Body of pancreas (tissue), 4 donors: Measurements from ENCODE around the gene B2M. TPM values are rescaled to one million over a fixed set of nuclear protein-coding genes. Genes with fewer than 3 reads are reported as not detected.
"Not testable (repeated sequence)": the region's sequence is repeated elsewhere in the genome, so short reads cannot be mapped to it uniquely, and the experiment has no call there.

Experiments used
- ATAC-seq: fragments of 150-250 bp; one replicate; pipeline ENCODE4 v1.9.1; 2016
- DNase-seq, 4 donors: peaks; one replicate each; pipeline ENCODE4 v3.0.0-alpha.2; 2019
- H3K27ac ChIP-seq, 4 donors: fragments of 200-600 bp; sonication (generic); 1 replicate in 3 of 4; 2 replicates in 1 of 4; pipeline versions ENCODE4 v1.5.1 to v1.6.1; 2016 to 2019; ENCODE audit warnings: mild to moderate bottlenecking in 1 of 4, mixed read lengths in 1 of 4, moderate library complexity in 1 of 4
- H3K27me3 ChIP-seq, 2 donors: fragments of 200-600 bp; sonication (generic); one replicate each; pipeline ENCODE4 v1.6.0; 2016; ENCODE audit warnings: mild to moderate bottlenecking in 1 of 2
- H3K36me3 ChIP-seq, 2 donors: fragments of 200-600 bp; sonication (generic); replicated peaks in 1 of 2; 2 replicates each; pipeline ENCODE4 v1.5.1; 2016; ENCODE audit warnings: low read depth in 2 of 2; ENCODE audit not compliant: insufficient read depth in 1 of 2
- H3K4me1 ChIP-seq: fragments of 200-600 bp; sonication (generic); one replicate; pipeline ENCODE4 v1.6.0; 2016
- H3K4me3 ChIP-seq, 2 donors: fragments of 200-600 bp; sonication (generic); 1 replicate in 1 of 2; 2 replicates in 1 of 2; pipeline ENCODE4 v1.5.1; 2016 to 2019
- H3K9me3 ChIP-seq, 3 donors: fragments of 200-600 bp; sonication (generic); 1 replicate in 2 of 3; 2 replicates in 1 of 3; pipeline ENCODE4 v1.5.1; 2016
- CTCF ChIP-seq, 7 experiments: fragments of 450-650 bp in 4 of 7; fragments of 200-600 bp in 3 of 7; sonication (generic) in 3 of 7; IDR thresholded peaks; one replicate each; pipeline ENCODE4 v1.5.1; 2016 to 2019; ENCODE audit warnings: antibody characterized with exemption in 7 of 7
- POLR2A ChIP-seq, 3 donors: fragments of 450-650 bp; IDR thresholded peaks; one replicate each; pipeline ENCODE4 v1.6.1; 2016; ENCODE audit warnings: antibody characterized with exemption in 3 of 3, mild to moderate bottlenecking in 2 of 3
- WGBS, 2 donors: methylation state at CpG; one replicate each; pipeline ENCODE4 v1.1.5; 2017; 5-methylcytosine and 5-hydroxymethylcytosine counted together
- intact Hi-C: fragments of 100-400 bp; cut with DNase I; formaldehyde crosslinking; loops from one replicate; pipeline ENCODE4 v1.15.1; 2023
- total RNA-seq, 2 donors: library from RNA; depleted of rRNA; stranded (reverse); fragments of >200 nt; gene quantifications; one replicate each; pipeline ENCODE4 v1.1.0, GENCODE V29; 2016

The B2M gene
- total RNA-seq, 2 donors from 2014 or later, result 774 to 835 TPM

- H3K9me3 ChIP-seq, result no peaks in the 10 kb centered on the region
- DNase-seq, result no peak
- no peak for TF ChIP-seq CTCF (IDR thresholded peaks at IDR 0.05)
- peak within 1 kb of the TSS in 2 of 4 donors; percentile 4 to 53 for H3K27ac ChIP-seq
- H3K4me3 ChIP-seq, result no peak within 1 kb of the TSS
- H3K27me3 ChIP-seq, result no peaks in the 10 kb centered on the region
- H3K4me1 ChIP-seq, result no peaks in the 10 kb centered on the region
- no peaks in the 10 kb centered on the region for H3K36me3 ChIP-seq
- ATAC-seq, result no peak
- intact Hi-C loops, result loop anchor here (5.0 to 10.0 kb wide), 2 partner anchors 69 to 141 kb away; no protein-coding TSS in a partner anchor
- WGBS, 2 donors, result 63 to 69% methylated on average over 3 of the region's 3 CpGs
Observed at GRCh38 chr15:44736181-44736765, 25.0 kb downstream of the B2M start, which contains the start of gene TRIM69. Gene TRIM69, plus strand, starts transcription at chr15:44736528. Its CDS starts 177 bp downstream, at chr15:44736705.

GRCh38 chr15:44738340-44738984, 27.1 kb downstream of the B2M start:
- Histone ChIP-seq H3K27ac (no peak overlapping the region), H3K4me1 (no peaks in the 10 kb centered on the region), H3K9me3 (no peaks in the 10 kb centered on the region), H3K27me3 (no peaks in the 10 kb centered on the region), H3K36me3 (no peaks in the 10 kb centered on the region), H3K4me3 (no peak overlapping the region)
- no peak for DNase-seq
- 61 to 67% methylated on average over 3 of the region's 3 CpGs for WGBS, 2 donors
- peak; percentile 74 for ATAC-seq
- intact Hi-C loops, result loop anchor here (5.0 to 10.0 kb wide), 2 partner anchors 71 to 144 kb away; no protein-coding TSS in a partner anchor
- TF ChIP-seq CTCF (IDR thresholded peaks at IDR 0.05) (peak; percentile 51 to 88 (median 77)), POLR2A (IDR thresholded peaks at IDR 0.05) (no peak)

- intact Hi-C loops, result loop anchor here (5.0 to 10.0 kb wide), 2 partner anchors 72 to 145 kb away; no protein-coding TSS in a partner anchor
- not testable (repeated sequence) for H3K27ac ChIP-seq, ATAC-seq, H3K4me3 ChIP-seq, H3K36me3 ChIP-seq, DNase-seq, H3K9me3 ChIP-seq, H3K27me3 ChIP-seq, H3K4me1 ChIP-seq
- WGBS, 2 donors, result 75 to 76% methylated on average over 7 to 19 of the region's 24 CpGs
Observed at GRCh38 chr15:44739222-44739847, 28.0 kb downstream of the B2M start.

- DNase-seq, ATAC-seq, H3K9me3 ChIP-seq, H3K4me1 ChIP-seq, H3K27ac ChIP-seq, H3K36me3 ChIP-seq, H3K27me3 ChIP-seq, intact Hi-C loops, H3K4me3 ChIP-seq: not testable (repeated sequence)
- WGBS, 2 donors, result 83 to 100% methylated on average over 2 of the region's 2 CpGs
Observed at GRCh38 chr15:44743454-44743853, 32.1 kb downstream of the B2M start.

- Histone ChIP-seq H3K27me3 (no peaks in the 10 kb centered on the region), H3K4me1 (no peaks in the 10 kb centered on the region), H3K4me3 (no peak overlapping the region), H3K27ac (no peak overlapping the region), H3K9me3 (no peaks in the 10 kb centered on the region), H3K36me3 (no peaks in the 10 kb centered on the region)
- ATAC-seq (no peak), DNase-seq (no peak)
- 80 to 100% methylated on average over 1 of the region's 1 CpG for WGBS, 2 donors
- no peak for TF ChIP-seq CTCF (IDR thresholded peaks at IDR 0.05)
- no peak for TF ChIP-seq POLR2A (IDR thresholded peaks at IDR 0.05)
- intact Hi-C loops, result no loop called here
Observed at GRCh38 chr15:44753345-44753744, 42.0 kb downstream of the B2M start.
